NT2/D1 (cell line): ENCODE measurements around the gene TMED10.

Source experiments
- DNase-seq: peaks from one replicate; pipeline ENCODE4 v3.0.0-alpha.2; 2011; ENCODE audit warnings: low read depth, low spot score
- H3K27me3 ChIP-seq: 2 replicates; pipeline ENCODE4 v1.6.0; 2011; ENCODE audit warnings: mild to moderate bottlenecking; ENCODE audit not compliant: insufficient read length, insufficient read depth
- H3K36me3 ChIP-seq: 2 replicates; pipeline ENCODE4 v1.6.1; 2011; ENCODE audit warnings: mild to moderate bottlenecking, low read length, mixed read lengths; ENCODE audit not compliant: insufficient read depth, insufficient read length
- H3K4me1 ChIP-seq: 2 replicates; pipeline ENCODE4 v1.5.1; 2011; ENCODE audit not compliant: insufficient read depth, insufficient read length
- H3K4me3 ChIP-seq: 2 replicates; pipeline ENCODE4 v1.5.1; 2011; ENCODE audit warnings: low read depth; ENCODE audit not compliant: insufficient read length
- H3K9ac ChIP-seq: 2 replicates; pipeline ENCODE4 v1.6.0; 2011; ENCODE audit warnings: low read depth; ENCODE audit not compliant: insufficient read length
- H3K9me3 ChIP-seq: 2 replicates; pipeline ENCODE4 v1.5.1; 2011; ENCODE audit warnings: mild to moderate bottlenecking, low read length; ENCODE audit not compliant: insufficient read depth
- SUZ12 ChIP-seq: IDR thresholded peaks from 2 replicates; pipeline ENCODE4 v1.6.1; 2011; ENCODE audit not compliant: insufficient read length, insufficient read depth; ENCODE audit errors: extremely low read depth
- YY1 ChIP-seq: IDR thresholded peaks from 2 replicates; pipeline ENCODE4 v1.6.1; 2011; ENCODE audit not compliant: insufficient read length, insufficient read depth
- ZNF274 ChIP-seq: IDR thresholded peaks from 2 replicates; pipeline ENCODE4 v1.6.1; 2011; ENCODE audit warnings: mild to moderate bottlenecking, low read depth, low read length

TMED10 gene

GRCh38 chr14:75191100-75191499, 14.7 kb upstream of the TMED10 start:
- Histone ChIP-seq H3K9ac (no peak overlapping the region), H3K36me3 (no peaks in the 10 kb centered on the region), H3K27me3 (no peaks in the 10 kb centered on the region), H3K4me1 (peaks cover under 1% of the 10 kb centered on the region), H3K9me3 (no peaks in the 10 kb centered on the region), H3K4me3 (no peak overlapping the region)
- no peak for TF ChIP-seq ZNF274
- no peak for TF ChIP-seq YY1
- no peak for TF ChIP-seq SUZ12
- no peak for DNase-seq

GRCh38 chr14:75190023-75190422, 13.6 kb upstream of the TMED10 start:
- Histone ChIP-seq H3K9ac (no peak overlapping the region), H3K9me3 (no peaks in the 10 kb centered on the region), H3K4me1 (no peaks in the 10 kb centered on the region), H3K4me3 (no peak overlapping the region), H3K36me3 (no peaks in the 10 kb centered on the region), H3K27me3 (no peaks in the 10 kb centered on the region)
- no peak for DNase-seq
- TF ChIP-seq ZNF274 (no peak), YY1 (no peak), SUZ12 (no peak)

GRCh38 chr14:75188520-75189268, 12.3 kb upstream of the TMED10 start:
- DNase-seq, result no peak
- Histone ChIP-seq H3K27me3 (no peaks in the 10 kb centered on the region), H3K4me1 (no peaks in the 10 kb centered on the region), H3K36me3 (no peaks in the 10 kb centered on the region), H3K4me3 (no peak overlapping the region), H3K9me3 (no peaks in the 10 kb centered on the region), H3K9ac (no peak overlapping the region)
- TF ChIP-seq SUZ12 (no peak), YY1 (no peak)

- no peaks in the 10 kb centered on the region for H3K9me3 ChIP-seq
- no peaks in the 10 kb centered on the region for H3K4me1 ChIP-seq
- no peak for DNase-seq
- no peak for TF ChIP-seq SUZ12
- no peak for TF ChIP-seq ZNF274
- TF ChIP-seq YY1, result no peak
- no peaks in the 10 kb centered on the region for H3K36me3 ChIP-seq
- H3K27me3 ChIP-seq, result no peaks in the 10 kb centered on the region
- no peak overlapping the region for H3K9ac ChIP-seq
- H3K4me3 ChIP-seq, result no peak overlapping the region
These were observed 11.7 kb upstream of the TMED10 start for GRCh38 chr14:75188086-75188485.

GRCh38 chr14:75186953-75187352, 10.5 kb upstream of the TMED10 start:
- Histone ChIP-seq H3K27me3 (no peaks in the 10 kb centered on the region), H3K36me3 (no peaks in the 10 kb centered on the region), H3K9ac (no peak overlapping the region), H3K9me3 (no peaks in the 10 kb centered on the region), H3K4me3 (no peak overlapping the region), H3K4me1 (no peaks in the 10 kb centered on the region)
- DNase-seq, result no peak
- TF ChIP-seq YY1 (no peak), ZNF274 (no peak)

GRCh38 chr14:75185251-75186040, 9.0 kb upstream of the TMED10 start:
- H3K4me3 ChIP-seq, result no peak overlapping the region
- DNase-seq, result no peak
- no peaks in the 10 kb centered on the region for H3K27me3 ChIP-seq
- no peak overlapping the region for H3K9ac ChIP-seq
- TF ChIP-seq SUZ12, result no peak
- no peak for TF ChIP-seq YY1
- TF ChIP-seq ZNF274, result no peak
- H3K4me1 ChIP-seq, result no peaks in the 10 kb centered on the region
- H3K36me3 ChIP-seq, result no peaks in the 10 kb centered on the region
- no peaks in the 10 kb centered on the region for H3K9me3 ChIP-seq

- H3K36me3 ChIP-seq, result no peaks in the 10 kb centered on the region
- no peaks in the 10 kb centered on the region for H3K4me1 ChIP-seq
- no peak overlapping the region for H3K9ac ChIP-seq
- no peak for TF ChIP-seq ZNF274
- TF ChIP-seq YY1, result no peak
- no peak for TF ChIP-seq SUZ12
- no peak for DNase-seq
- no peak overlapping the region for H3K4me3 ChIP-seq
- no peaks in the 10 kb centered on the region for H3K27me3 ChIP-seq
- no peaks in the 10 kb centered on the region for H3K9me3 ChIP-seq
These were observed 8.1 kb upstream of the TMED10 start for GRCh38 chr14:75184492-75184891.
